ENCODE results near the gene AIMP2.

GRCh38 chr7:6032641-6033040 is 23.6 kb downstream of the AIMP2 start:
- TF ChIP-seq CTCF (IDR thresholded peaks at IDR 0.05), result no peak
- TF ChIP-seq POLR2A (IDR thresholded peaks at IDR 0.05), result no peak
- no peak for TF ChIP-seq POLR2AphosphoS5 (IDR thresholded peaks at IDR 0.05)

Data from prostate gland (tissue), 2 donors.